Measurements from ENCODE around the gene TULP4. TPM values are rescaled to one million over a fixed set of nuclear protein-coding genes. Genes with fewer than 3 reads are reported as not detected.

TULP4 gene
- total RNA-seq, 1 experiment from 2014 or later: 64.6 TPM

- Histone ChIP-seq H2BK15ac (ENCODE audit: low read depth, low read length) (no peak overlapping the region), H3K14ac (ENCODE audit: insufficient read depth, low read length) (no peak overlapping the region), H3T11ph (ENCODE audit: low read length) (no peak overlapping the region), H3K79me1 (ENCODE audit: insufficient read depth, low read depth, low read length, poor library complexity, severe bottlenecking) (no peaks in the 10 kb centered on the region), H3K4me1 (ENCODE audit: insufficient read depth, low read length) (peaks cover 6% of the 10 kb centered on the region; the same call in 1 of the 2 replicates), H4K20me1 (ENCODE audit: control insufficient read depth, insufficient read depth, insufficient read length) (no peaks in the 10 kb centered on the region), H3K18ac (ENCODE audit: insufficient read length, low read depth, low read length) (no peak overlapping the region), H3K23me2 (ENCODE audit: insufficient read length, low read depth, low read length, poor library complexity, severe bottlenecking) (no peaks in the 10 kb centered on the region), H3K27ac (ENCODE audit: insufficient read length, low read depth, low read length) (no peak overlapping the region), H4K8ac (replicated peaks; ENCODE audit: insufficient read length, low read depth, low read length) (no peak overlapping the region), H3K9ac (ENCODE audit: extremely low read depth, insufficient read length, low read length) (no peak overlapping the region), H3K4me2 (ENCODE audit: insufficient read depth, insufficient read length, low read length) (no peak overlapping the region), H2BK12ac (ENCODE audit: insufficient read length, low read depth, low read length) (no peak overlapping the region), H3K56ac (ENCODE audit: insufficient read length, low read depth, low read length) (no peak overlapping the region), H2BK20ac (ENCODE audit: low read depth, low read length, poor library complexity, severe bottlenecking) (no peak overlapping the region), H3K27me3 (ENCODE audit: insufficient read depth, low read length) (no peaks in the 10 kb centered on the region; the same call in 1 of the 2 replicates), H4K91ac (ENCODE audit: insufficient read length, low read depth, low read length) (no peak overlapping the region), H2AK5ac (ENCODE audit: insufficient read length, low read length) (no peak overlapping the region), H3K9me3 (ENCODE audit: control insufficient read depth, low read depth, low read length) (no peaks in the 10 kb centered on the region), H2BK5ac (ENCODE audit: insufficient read length, low read length) (no peak overlapping the region), H3K79me2 (ENCODE audit: insufficient read depth, low read length) (no peaks in the 10 kb centered on the region), H2AFZ (ENCODE audit: low read length) (no peak overlapping the region), H4K5ac (ENCODE audit: insufficient read length, low read depth, low read length) (no peak overlapping the region), H3K23ac (ENCODE audit: insufficient read length, low read depth, low read length) (no peak overlapping the region), H2BK120ac (ENCODE audit: low read depth, low read length, poor library complexity, severe bottlenecking) (no peak overlapping the region), H3K4ac (ENCODE audit: low read depth, low read length) (no peak overlapping the region)
- Mint-ChIP-seq H3K4me1 (peaks cover 55 to 57% of the 10 kb centered on the region in 2 experiments), H3K4me3 (no peak overlapping the region), H3K27ac (no peak overlapping the region), H3K9me3 (peaks cover 0 to 2% of the 10 kb centered on the region in 2 experiments; a peak in 1 of 5 replicates), H3K36me3 (ENCODE audit: insufficient read depth in 1 of 3, low read depth in 3 of 3) (peaks cover 11 to 28% (median 16%) of the 10 kb centered on the region in 3 experiments), H3K27me3 (ENCODE audit: low read depth) (peaks cover 11% of the 10 kb centered on the region)
- no peak for DNase-seq
- no CpG with 5 or more reads among the region's 2 CpGs for WGBS (ENCODE audit: extremely low coverage, insufficient read length, low lambda C conversion rate)
- TF ChIP-seq CTCF (conservative IDR thresholded peaks at IDR 0.05): no peak
These were observed 148.4 kb downstream of the TULP4 start for GRCh38 chr6:158460602-158461169.

All from H9 (cell line).